ENCODE data around the gene CA4.
"Not testable (repeated sequence)": the region's sequence is repeated elsewhere in the genome, so short reads cannot be mapped to it uniquely, and the experiment has no call there.

CA4 gene

DNA sequence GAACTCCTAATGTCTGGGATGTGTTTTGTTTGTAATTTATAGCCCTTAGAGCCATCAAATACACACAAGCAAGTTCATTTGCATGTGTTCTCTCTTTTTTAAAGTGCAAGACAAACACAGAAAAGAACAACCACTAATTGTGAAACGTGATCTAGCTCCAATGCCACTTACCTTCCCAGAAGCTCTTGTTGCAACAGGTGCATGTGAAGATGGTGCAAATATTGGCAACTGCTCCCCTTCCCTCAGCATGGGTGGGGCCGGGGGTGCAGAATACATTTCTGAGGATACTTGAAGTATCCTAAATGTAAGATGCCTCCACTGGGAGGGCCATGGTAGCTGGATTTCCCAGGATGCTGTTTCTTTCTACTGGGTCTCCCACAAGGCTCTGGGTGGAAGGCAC lies 28.4 kb downstream of the CA4 start:
- not testable (repeated sequence) for DNase-seq

DNA sequence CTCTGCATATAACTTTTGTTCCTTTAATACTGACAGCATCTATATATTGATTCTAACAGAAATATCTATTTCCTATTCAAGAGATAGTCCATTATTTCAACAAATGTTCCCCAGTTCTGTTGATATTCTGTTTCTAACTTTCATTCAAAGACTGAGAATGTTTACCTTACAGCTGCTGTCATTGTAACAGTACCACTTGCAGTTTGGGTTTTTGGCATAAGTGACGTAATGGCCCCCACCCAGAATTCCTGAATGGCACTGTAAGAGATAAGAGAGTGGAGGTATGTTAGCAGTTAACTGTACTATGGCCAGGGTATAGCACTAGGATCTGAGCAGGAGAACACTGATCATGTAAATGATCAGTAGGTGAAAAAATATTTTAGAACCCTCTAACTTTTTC lies 30.6 kb downstream of the CA4 start:
- not testable (repeated sequence) for DNase-seq

- DNase-seq = not testable (repeated sequence)
Observed at GRCh38 chr17:60186372-60186771, 36.6 kb downstream of the CA4 start.

- peak; percentile 70 for DNase-seq
Observed at GRCh38 chr17:60186846-60187745, 37.3 kb downstream of the CA4 start.

- no peak for DNase-seq
Observed at GRCh38 chr17:60188759-60189158, 39.0 kb downstream of the CA4 start.

- not testable (repeated sequence) for DNase-seq
Observed at GRCh38 chr17:60190032-60190431, 40.3 kb downstream of the CA4 start.

GRCh38 chr17:60193032-60193431 lies 43.3 kb downstream of the CA4 start:
- not testable (repeated sequence) for DNase-seq

DNA sequence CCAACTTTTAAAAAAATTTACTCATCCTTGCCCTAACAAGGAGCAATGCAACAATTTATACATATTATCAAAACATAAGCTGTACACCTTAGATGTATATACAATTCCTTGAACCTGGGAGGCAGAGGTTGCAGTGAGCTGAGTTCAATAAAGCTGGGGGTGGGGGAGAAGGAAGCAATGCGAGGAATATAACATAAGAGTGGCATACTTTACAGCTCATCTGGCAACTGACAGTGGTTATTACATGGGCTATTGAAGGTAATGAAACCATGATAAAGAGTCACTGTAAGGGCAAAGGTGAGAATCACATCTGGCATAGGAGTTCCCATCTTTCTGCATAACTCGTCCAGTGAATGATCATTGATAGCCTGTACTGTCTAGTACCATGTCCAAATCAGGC lies 43.7 kb downstream of the CA4 start:
- no peak for DNase-seq

DNA sequence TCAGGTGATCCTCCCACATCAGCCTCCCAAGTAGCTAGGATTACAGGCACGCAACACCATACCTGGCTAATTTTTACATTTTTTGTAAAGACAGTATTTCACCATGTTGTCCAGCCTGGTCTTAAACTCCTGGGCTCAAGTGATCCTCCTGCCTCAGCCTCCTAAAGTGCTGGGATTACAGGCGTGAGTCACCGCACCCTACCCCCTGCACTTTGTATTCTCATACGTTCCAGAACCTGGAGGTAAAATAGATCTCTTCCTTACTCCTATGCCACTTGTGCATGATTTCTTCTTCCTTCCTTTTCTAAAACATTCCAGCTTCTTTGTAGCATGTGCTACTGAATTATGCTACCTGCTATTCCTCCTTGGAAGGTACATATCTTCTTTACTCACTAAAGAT lies 44.4 kb downstream of the CA4 start:
- DNase-seq = not testable (repeated sequence)

GRCh38 chr17:60198630-60199029 lies 48.9 kb downstream of the CA4 start:
- DNase-seq = not testable (repeated sequence)

DNA sequence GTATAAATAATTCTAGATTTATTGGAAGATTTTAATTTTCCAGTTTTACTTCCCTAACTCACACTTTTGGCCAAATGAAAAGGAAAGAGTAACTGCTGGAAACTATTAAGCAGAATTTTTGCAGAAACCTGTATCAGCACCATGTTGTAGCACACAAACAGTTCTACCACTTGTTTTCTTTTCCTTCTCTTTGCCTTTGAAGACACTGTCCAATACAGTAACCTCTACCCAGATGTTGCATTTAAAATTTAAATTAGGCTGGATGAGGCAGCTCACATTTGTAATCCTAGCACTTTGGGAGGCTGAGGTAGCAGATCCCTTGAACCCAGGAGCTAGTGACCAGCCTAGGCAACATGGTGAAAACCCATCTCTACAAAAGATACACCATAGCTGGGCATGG lies 56.0 kb downstream of the CA4 start:
- not testable (repeated sequence) for DNase-seq

DNA sequence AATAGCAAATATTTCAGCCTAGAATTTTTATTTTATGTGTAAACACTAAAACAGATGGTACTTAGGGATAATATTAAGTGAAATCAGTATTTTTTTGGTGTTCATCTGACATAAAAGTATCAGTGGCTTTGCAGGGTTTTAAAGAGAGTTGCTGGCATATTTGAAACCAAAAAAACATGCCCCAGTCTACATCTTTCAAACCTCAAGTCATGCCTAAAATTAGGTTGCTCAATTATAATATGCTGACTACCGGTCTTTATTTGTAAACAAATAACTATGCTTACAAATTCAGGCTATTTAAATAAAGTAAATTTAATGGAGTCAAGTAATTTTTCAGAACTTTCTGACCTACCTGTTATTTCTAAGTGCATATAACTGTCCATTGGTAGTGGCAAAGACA lies 58.5 kb downstream of the CA4 start:
- not testable (repeated sequence) for DNase-seq
